Pancreas (tissue), 10 donors: ENCODE data around the gene GBX1. TPM values are rescaled to one million over a fixed set of nuclear protein-coding genes. Genes with fewer than 3 reads are reported as not detected.

Source experiments
- ATAC-seq, 4 donors: fragments of 200-7000 bp; cut with Tn5 transposase; one replicate each; pipeline versions ENCODE4 v1.8.0 to v1.9.1; 2020; ENCODE audit warnings: mild to moderate bottlenecking in 4 of 4, moderate library complexity in 4 of 4
- DNase-seq, 6 donors: peaks; one replicate each; pipeline ENCODE4 v3.0.0-alpha.2; 2020
- FAIRE-seq: peaks from 2 replicates; lab custom pipeline; 2012; peaks lifted over from hg19 to GRCh38; lab: Jason Lieb, UNC
- H3K27ac ChIP-seq, 4 donors: fragments of 200-600 bp; sonication (generic); 1 replicate in 3 of 4; 2 replicates in 1 of 4; pipeline versions ENCODE4 v1.5.0 to v1.8.0; 2020
- H3K27me3 ChIP-seq, 4 donors: fragments of 200-600 bp; one replicate each; pipeline ENCODE4 v1.8.0; 2021
- H3K36me3 ChIP-seq, 3 donors: fragments of 200-600 bp; sonication (generic) in 1 of 3; one replicate each; pipeline versions ENCODE4 v1.5.0 to v1.8.0; 2020 to 2021
- H3K4me1 ChIP-seq, 3 donors: fragments of 200-600 bp; one replicate each; pipeline ENCODE4 v1.8.0; 2021
- H3K4me3 ChIP-seq, 4 donors: fragments of 200-600 bp; sonication (generic) in 2 of 4; one replicate each; pipeline versions ENCODE4 v1.5.0 to v1.8.0; 2020 to 2021
- H3K9me3 ChIP-seq, 4 donors: fragments of 200-600 bp; one replicate each; pipeline ENCODE4 v1.8.0; 2021
- CTCF ChIP-seq, 4 donors: fragments of 200-600 bp; sonication (generic) in 3 of 4; IDR thresholded peaks; one replicate each; pipeline versions ENCODE4 v1.5.0 to v1.8.0; 2021; ENCODE audit warnings: antibody characterized with exemption in 4 of 4
- WGBS, 2 donors: extraction: QIAGEN DNeasy Blood & Tissue Kit; methylation state at CpG; one replicate each; pipeline ENCODE4 v1.1.7; 2013; 5-methylcytosine and 5-hydroxymethylcytosine counted together
- intact Hi-C, 3 donors: fragments of 100-400 bp; cut with DNase I; formaldehyde crosslinking; loops; one replicate each; pipeline versions ENCODE4 v1.11.1 to v1.14.2; 2022
- polyA plus RNA-seq, 2 donors: library from polyadenylated mRNA; stranded (reverse); fragments of 200-250 nt; gene quantifications; one replicate each; pipeline ENCODE4 v1.2.3, GENCODE V29; 2013
- total RNA-seq, 6 donors: library from RNA; stranded (reverse); fragmentation: NEBNext Ultra II Directional in 4 of 6; extraction: Animal tissue kit (Norgen Biotek cat#: 25700) in 4 of 6; gene quantifications; one replicate each; pipeline versions ENCODE4 v1.2.1 to v1.2.4, GENCODE V29; 2021 to 2023
- donor health status: healthy with polysubstance abuse.
- donor health status: DM: no; HTN: no; CAD: no; lungs with moderate emphysema.
- donor health status: DM: no; HTN: no; CAD: no.
- donor health status: control.
- donor health status: control.
- donor health status: Bipolar disorder and iron deficiency.
- donor health status: DM: yes; HTN: yes; CAD: no.
- donor health status: DM: no; HTN: no; CAD: no.
- donor health status: DM: no; HTN: no; CAD: no.
- donor health status: DM: yes; HTN: yes; CAD: no.

The GBX1 gene
- total and polyA plus RNA-seq, 8 donors: not detected

- no peak for TF ChIP-seq CTCF (IDR thresholded peaks at IDR 0.05)
- ATAC-seq: no peak
- DNase-seq: no peak
- intact Hi-C loops: no loop called here
- H3K4me3 ChIP-seq: no peak overlapping the region
- 36 to 39% methylated on average over 19 of the region's 19 CpGs for WGBS, 2 donors
- no peaks in the 10 kb centered on the region for H3K9me3 ChIP-seq
- no peaks in the 10 kb centered on the region for H3K27me3 ChIP-seq
- no peaks in the 10 kb centered on the region for H3K36me3 ChIP-seq
- no peak for FAIRE-seq
- H3K4me1 ChIP-seq: no peaks in the 10 kb centered on the region
- H3K27ac ChIP-seq: no peak overlapping the region
Observed at GRCh38 chr7:151195616-151196450, 28.3 kb upstream of the GBX1 start.

- no peaks in the 10 kb centered on the region for H3K4me1 ChIP-seq
- H3K27ac ChIP-seq: no peak overlapping the region
- intact Hi-C loops: no loop called here
- no peak overlapping the region for H3K4me3 ChIP-seq
- 60 to 66% methylated on average over 7 of the region's 7 CpGs for WGBS, 2 donors
- H3K27me3 ChIP-seq: no peaks in the 10 kb centered on the region
- ATAC-seq: no peak
- H3K36me3 ChIP-seq: no peaks in the 10 kb centered on the region
- no peak for FAIRE-seq
- H3K9me3 ChIP-seq: no peaks in the 10 kb centered on the region
- no peak for DNase-seq
- TF ChIP-seq CTCF (IDR thresholded peaks at IDR 0.05): no peak
Observed at GRCh38 chr7:151194188-151194587, 26.7 kb upstream of the GBX1 start.

- H3K27ac ChIP-seq: no peak overlapping the region
- TF ChIP-seq CTCF (IDR thresholded peaks at IDR 0.05): no peak
Observed at GRCh38 chr7:151193203-151193978, 25.9 kb upstream of the GBX1 start.

GRCh38 chr7:151192002-151192539 lies 24.6 kb upstream of the GBX1 start:
- H3K27ac ChIP-seq: no peak overlapping the region
- TF ChIP-seq CTCF (IDR thresholded peaks at IDR 0.05): no peak
- ATAC-seq (no peak), FAIRE-seq (no peak), DNase-seq (no peak)
- WGBS, 2 donors: 87 to 94% methylated on average over 23 of the region's 23 CpGs
- intact Hi-C loops: no loop called here
- H3K36me3 ChIP-seq: no peaks in the 10 kb centered on the region
- no peaks in the 10 kb centered on the region for H3K4me1 ChIP-seq
- H3K4me3 ChIP-seq: no peak overlapping the region
- H3K9me3 ChIP-seq: no peaks in the 10 kb centered on the region
- no peaks in the 10 kb centered on the region for H3K27me3 ChIP-seq

More at GRCh38 chr7:151193203-151193978, 25.9 kb upstream of the GBX1 start:
- WGBS, 2 donors: 81 to 94% methylated on average over 14 of the region's 14 CpGs
- no peaks in the 10 kb centered on the region for H3K36me3 ChIP-seq
- intact Hi-C loops: no loop called here
- H3K4me3 ChIP-seq: no peak overlapping the region
- no peaks in the 10 kb centered on the region for H3K4me1 ChIP-seq
- no peaks in the 10 kb centered on the region for H3K27me3 ChIP-seq
- ATAC-seq (no peak), FAIRE-seq (no peak), DNase-seq (no peak)
- H3K9me3 ChIP-seq: no peaks in the 10 kb centered on the region
